Activated CD4-positive, CD25-positive, alpha-beta regulatory T cell treated with anti-CD3 and anti-CD28 coated beads, Interleukin-2, amount 50 U/mL, for 72 hours (primary cell): ENCODE data around the gene INSIG2.
"Not testable (repeated sequence)": the region's sequence is repeated elsewhere in the genome, so short reads cannot be mapped to it uniquely, and the experiment has no call there.

Experiments
- DNase-seq: peaks from one replicate; pipeline ENCODE4 v3.0.0; 2021

The INSIG2 gene

DNA sequence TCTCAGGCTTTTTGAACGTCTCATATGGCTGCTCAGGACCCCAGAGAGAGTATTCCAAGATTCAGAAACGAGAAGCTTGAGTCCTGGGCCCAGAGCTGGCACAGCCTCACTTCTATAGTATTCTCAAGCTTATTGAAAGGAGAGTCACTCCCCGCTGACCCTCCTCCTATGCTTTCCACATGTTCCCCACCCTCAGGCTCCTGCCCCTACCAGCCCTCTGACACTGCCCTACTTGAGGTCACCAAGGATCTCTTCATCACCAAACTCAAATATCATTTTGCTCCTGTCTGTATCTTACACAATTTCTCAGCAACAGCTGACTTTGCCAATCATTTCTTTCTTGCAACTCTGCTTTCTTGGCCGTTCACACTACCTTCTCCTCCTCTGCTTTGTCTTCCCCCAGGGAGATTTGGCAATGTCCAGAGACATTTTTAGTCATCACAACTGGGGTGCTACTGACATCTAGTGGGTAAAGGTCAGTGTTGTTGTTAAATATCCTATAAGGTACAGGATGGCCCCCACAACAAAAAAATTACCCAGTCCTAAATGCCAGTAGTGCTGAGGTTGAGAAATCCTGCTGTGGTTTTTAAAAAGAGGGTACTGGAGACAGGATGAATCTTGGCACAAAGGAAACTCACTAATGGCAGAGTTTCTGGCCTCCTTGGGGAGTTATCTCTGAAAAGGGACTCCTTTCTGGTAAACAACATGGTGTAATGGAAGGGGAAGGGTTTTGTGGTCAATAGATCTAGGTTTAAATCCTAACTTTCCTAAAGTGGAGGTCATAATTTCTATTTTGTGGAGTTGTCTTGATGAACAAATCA lies 26.9 kb upstream of the INSIG2 start:
- DNase-seq: no peak

DNA sequence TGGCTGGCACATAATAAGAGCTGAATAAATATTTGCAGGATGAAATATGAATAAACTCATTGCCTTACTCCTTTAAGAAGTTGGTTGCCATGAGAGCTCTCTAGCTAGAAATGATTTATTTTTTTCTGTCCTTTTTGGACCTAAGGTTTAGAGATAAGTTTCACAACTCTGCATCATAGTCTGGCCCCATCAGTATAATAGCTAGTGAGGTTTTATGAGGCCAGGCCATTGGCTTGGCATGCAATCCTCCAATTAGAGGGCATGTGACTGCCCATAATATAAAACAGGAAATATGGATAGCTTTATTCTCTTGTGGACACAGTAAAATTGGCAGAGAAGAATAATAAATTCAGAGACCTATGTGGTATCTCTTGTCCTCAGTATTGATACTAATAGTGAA lies 26.2 kb upstream of the INSIG2 start:
- no peak for DNase-seq

DNA sequence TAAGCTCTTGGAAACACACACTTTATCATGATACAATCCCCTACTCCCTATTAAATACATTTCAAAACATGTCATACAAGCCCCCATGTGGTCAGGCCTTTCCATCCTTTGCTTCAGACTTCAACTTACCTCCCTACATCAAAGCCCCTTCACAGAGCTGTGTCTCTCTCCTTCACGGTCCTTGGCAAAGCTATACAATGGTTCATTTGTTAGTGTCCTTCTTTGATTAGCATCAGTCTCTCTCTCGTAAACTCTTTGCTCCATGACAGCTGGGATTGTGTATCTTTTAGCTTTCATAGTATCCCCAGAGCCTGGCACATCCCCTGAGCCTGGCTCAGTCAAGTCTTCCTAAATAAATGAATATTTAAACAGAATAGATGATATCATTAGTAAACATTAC lies 25.6 kb upstream of the INSIG2 start:
- no peak for DNase-seq

DNA sequence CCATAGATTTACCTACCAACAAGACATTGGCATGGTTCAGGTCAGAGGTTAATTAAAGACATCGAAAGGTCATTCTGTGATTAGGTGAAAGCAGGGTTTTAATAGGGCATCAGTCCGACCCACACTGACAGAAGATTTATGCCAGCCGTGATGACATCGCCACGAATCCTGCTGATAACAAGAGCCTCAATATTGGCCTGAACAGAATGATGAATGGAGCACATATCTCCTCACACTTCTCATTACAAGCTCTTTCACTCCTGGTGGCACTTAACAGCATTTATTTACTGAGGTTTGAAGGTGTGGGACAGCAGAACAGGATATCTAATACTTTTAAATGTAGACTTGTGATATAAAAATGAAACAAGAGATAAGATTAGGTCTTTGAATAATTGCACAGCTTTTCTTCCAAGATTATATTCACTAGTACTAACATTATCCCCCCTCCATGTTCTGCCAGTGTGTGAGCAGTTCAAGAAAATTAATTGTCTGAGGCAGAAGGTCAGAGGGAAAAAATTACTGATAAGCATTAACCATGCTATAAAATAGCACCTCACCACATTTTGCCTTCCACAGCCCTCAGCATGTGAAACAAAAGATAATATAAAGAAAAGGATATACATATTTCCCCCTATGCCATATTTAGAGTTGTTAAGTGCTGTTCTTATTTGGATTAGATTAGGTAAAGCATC lies 23.1 kb upstream of the INSIG2 start:
- DNase-seq: no peak

DNA sequence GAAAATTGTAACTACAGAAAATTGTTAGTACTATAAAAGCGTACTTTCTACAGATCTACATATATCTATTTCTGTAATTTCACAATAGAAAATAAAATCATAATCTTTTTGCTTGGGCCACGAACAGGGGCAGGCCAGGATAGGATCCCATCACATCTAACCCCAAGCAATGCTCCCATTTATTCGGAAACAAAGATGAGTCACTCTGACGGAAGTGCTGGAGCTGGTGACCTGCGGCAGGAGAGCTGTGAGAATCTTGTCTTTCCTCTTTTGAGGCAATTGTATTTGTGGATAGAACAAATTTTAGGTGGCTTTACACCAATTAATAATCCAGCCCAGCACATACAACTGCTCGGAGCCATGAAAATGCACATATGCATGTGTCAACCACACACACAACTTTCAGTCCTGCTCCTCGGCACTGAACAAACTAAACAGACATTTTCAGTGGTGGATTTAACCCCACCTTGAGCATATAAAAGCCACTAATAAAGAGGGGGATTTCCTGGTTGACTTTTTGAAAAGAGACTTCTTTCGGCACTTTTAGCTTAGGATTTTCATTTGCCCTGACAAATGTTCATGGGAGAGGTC lies 22.3 kb upstream of the INSIG2 start:
- DNase-seq: no peak

DNA sequence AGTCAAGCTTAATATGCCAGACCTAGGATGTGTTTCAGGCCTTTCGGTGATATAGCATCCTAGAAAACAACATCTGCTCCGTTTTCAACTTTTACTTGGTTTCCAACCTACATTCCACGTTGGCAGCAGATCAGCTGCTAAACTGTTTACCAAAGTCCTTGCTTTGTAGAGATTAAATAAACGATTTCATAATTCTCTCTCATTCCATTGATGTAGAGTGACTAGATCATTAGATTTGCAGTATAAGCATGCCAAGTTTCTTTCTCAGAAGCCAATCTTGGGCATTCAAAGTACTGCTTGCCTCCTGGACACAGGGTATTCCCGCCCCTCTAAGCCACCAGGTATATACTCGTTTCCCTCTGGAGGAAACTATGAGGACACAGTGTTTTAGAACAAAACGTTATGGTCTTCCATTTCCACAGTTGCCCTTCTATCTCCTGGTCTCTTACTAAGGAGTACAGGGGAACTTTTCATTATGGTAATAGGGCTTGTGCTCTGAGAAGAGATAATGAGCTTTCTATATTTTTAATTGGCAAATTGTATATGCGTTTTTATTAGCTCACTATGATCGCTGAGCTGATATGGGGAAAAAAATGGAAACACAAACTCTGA lies 10.5 kb upstream of the INSIG2 start:
- DNase-seq: no peak

DNA sequence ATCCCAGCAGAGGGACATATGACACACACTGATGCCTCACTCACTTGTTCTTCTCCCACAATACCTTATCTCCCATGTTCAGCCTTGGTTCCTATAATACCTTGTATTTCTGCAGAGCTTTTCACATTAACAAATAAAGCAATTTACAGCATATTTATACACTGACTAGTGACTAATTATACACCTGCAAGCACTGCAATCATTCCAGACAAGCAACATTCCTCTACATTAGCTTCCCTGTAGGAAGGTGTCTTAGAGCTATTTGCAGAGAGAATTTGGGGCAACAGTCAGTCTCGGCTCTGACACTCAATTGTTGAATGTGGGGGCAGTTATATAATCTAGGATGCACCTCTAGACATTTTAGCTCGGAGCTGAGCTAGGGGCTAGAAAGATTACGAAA lies 9.5 kb upstream of the INSIG2 start:
- no peak for DNase-seq

DNA sequence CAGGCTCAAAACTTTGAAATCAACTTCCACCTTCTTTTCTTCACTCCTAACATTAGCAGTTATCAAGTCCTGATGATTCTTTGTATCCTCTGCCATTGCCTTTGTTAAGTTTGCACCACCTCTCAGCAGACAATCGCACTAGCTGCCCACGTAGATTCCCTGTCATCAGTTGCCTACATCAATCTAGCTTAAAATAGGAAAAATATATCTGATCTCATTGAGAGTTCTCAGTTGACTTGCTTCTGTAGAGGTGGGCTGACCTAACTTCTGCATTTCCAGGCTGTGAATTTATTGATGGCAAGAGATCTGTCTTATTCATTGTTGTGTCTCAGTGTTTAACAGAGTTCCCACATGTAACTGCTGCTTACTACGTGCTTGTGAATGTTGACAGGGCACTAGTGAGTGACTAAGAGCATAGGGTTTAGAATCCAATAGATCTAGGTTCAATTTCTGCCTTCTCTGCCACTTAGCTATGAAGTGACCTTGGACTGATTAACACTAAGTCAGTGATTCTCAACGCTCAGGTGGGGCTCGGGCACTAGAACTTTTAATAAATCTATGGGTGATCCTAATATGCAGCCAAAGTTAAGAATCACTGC lies 3.7 kb upstream of the INSIG2 start:
- no peak for DNase-seq

DNA sequence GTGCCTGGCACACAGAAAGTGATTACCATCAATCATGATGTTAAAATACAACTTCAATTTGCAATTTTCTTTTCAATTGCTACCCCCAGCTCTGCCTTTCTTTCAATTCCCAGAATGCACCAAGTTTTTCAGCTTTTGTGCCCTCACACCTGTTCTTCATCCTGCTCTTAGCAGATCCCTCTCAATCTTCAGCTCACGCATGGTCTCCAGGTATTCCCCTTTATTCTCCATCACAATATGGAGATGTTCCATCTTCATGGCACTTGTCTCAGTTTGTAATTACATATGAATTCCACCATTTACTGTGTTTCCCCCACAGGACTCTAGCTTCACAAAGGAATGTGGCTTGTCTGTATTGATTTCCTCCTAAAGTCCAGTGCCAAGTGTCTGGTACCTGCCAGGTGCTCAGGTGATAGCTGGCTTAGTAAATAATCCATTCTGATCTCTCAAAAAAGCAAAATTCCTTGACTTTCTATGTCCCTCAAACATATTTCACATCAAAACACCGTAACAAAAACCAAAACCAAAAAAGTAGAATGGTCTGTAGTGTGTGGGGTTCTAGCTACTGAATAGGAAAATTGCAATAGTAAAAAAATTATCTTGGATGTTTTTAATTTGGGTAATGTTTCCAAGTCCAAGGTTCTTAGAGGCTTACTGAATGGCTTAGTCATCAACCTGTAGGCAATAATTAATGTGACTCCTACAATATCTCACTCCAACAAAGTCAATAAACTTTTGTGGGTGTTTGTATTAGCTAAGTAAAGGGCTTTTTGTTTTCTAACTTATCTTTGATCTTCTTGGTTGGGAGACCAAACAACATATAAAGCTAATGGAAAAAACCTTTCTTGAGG lies 2.9 kb upstream of the INSIG2 start:
- no peak for DNase-seq

DNA sequence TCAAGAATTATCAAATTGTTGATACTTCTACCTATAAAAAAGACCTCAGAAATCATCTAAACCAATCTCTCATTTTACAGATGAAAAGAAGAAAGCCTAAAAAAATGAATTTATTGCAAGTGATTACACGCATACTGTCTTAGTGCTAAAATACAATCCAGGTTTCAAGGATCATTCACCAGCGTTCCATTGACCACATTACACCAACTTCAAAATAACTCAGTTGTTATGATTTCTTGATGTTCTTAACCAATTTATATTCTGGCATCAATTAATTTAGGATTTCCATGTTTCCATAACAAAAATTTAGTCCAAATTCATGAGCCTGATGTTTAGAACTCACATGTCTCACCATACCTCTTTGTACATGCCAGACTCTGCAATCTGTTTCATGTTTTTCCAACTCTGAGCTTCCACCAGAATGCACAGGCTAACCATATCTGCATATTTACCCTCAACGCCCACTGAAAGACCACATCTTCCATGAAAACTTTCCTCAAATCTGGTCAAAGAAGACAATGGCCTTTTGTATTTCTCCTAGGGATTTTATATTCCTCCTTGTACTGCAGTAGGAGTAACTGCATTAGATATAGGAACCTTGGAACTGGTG lies 2.1 kb upstream of the INSIG2 start:
- no peak for DNase-seq

DNA sequence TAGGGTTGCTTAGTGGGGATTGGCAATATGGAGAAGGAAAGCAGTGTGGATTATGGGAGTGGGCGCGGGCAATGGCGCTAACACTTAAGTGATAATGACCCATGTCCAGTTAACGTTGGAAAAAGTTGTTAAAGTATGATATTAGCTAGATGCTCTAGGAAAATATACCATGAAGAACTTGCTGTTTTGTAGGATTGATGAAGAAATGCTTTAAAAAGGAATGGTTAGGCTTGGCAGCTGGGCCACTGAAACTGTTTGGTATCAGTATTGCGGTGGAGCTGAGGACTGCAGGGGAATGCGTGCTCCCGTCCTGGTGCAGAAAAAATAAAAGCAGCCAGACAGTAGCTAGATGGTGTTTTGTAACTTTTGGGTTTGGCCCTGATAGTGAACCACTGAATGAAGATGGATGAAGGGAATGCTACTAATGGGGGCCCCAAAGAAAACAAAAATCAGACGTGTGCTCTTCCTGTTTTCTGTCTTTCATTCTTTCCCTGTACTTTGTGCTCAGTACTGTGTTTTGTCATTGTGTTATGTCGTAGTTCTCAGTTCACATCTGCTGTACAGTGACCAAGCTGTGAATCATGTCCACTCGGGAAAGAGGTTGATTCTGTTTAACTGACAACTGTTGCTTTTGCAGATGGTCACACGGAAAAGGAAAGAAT lies 999 bp downstream of the INSIG2 start:
- DNase-seq: no peak

DNA sequence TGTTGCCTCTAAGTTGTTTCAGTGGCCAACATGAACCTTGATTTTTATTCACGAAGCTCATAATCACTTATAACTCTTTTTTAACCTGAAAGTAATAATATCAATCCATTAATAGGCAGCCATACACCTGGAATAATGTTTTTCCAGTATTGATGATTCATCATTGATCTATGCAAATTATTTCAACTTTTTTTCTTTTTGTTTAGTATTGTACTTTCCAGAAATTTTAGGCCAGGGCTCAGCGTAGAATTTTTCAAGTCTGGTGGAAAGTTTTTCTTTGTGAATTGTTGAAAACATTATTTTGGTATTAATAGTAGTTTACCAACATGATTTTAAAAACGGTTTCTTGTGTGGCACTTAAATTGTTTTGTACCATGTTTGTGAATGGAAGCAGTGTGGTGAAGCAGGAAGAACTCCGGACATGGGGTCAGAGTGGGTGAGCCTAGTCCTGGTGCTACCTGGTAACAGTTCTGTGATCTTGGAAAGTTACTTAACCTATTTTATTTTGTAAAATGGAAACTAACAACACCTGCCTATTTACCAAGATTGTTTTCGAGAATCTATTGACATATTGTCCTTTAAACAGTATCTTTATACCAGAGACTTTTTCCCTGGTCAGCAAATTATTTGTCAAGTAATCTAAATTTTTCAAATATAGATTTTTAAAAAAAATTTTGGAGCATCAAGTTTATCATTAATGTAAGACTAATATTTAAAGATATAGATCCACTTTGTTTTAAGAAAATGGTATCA lies 2.3 kb downstream of the INSIG2 start:
- DNase-seq: no peak

DNA sequence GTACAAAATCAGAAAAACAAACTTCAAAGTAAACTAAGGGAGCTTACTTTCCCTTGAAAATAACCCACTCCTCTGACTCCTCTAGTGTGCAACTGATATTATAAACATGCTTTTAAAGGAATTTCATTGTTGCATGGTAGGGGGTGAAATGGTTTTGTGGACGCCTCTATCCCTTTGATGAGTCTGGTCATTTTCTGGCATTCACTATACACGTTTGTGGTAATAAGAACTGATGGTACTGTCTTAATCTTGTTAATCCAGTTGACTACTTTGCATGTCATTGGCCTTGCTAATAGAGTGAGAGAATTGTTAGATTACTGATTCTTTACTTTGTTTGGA lies 2.8 kb downstream of the INSIG2 start:
- no peak for DNase-seq

DNA sequence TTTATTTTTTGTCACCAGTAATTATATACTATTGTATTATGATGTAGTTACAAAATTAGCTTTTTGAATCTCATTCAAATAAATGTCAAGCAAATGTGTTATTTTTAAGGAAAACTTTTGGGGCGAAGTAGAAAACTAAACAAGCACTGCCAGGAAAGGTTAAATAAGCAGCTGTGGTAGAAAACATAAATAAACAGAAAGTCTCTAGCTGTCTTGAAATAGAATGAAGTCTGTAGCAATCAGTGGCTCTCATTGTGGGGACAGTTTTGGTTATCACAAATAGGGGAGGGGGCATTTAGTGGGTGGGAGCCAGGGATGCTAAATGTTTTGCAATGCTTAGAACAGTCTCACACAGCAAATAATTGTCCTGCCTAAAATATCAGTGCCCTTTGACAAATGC lies 3.4 kb downstream of the INSIG2 start:
- DNase-seq: no peak

DNA sequence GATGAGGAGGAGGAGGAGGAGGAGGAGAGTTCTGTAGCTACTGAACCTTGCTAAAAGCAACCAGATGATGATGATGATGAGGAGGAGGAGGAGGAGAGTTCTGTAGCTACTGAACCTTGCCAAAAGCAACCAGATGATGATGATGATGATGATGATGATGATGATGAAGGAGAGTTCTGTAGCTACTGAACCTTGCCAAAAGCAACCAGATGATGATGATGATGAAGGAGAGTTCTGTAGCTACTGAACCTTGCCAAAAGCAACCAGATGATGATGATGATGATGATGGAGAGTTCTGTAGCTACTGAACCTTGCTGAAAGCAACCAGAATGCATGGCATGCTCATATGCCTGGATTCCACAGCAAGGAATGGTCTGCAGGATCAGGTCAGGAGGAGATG lies 5.8 kb downstream of the INSIG2 start:
- DNase-seq: not testable (repeated sequence)

DNA sequence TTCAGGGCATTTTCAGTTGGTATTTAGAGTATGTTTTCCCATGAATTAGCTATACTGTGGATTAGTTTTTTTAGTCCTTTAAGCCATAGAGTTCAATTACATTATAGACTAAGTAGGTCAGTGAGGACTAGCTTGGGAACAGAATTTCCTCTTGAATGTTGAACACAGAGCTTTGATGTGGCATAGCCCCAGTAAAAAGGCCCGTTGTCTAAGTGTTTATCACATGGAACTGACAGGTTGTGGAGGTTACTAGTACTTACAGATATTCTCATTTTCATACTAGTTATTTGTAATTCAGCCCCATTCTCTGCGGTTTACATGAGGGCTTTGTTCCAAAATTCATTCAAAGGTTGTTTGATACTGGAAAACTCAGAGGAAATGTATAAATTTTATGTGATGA lies 6.2 kb downstream of the INSIG2 start:
- no peak for DNase-seq

DNA sequence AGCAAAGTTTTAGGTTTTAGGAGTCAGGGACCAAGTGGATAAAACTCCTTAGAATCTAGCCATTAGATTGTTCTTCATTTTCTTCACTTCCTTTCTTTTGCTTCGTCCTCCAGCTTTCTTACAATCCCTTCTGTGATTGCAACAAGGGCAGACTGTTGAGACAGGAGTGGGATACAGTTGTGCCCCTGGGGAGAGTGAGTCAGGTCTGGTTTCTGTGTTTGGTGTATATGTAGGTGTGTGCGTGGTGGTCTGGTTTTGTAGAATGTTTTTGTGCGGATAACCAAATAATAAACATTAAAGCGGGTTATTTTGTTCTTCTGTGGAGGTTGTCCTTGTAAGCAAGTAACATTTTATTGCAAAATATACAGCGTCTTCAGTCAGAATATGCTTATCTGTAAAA lies 7.3 kb downstream of the INSIG2 start:
- DNase-seq: no peak

DNA sequence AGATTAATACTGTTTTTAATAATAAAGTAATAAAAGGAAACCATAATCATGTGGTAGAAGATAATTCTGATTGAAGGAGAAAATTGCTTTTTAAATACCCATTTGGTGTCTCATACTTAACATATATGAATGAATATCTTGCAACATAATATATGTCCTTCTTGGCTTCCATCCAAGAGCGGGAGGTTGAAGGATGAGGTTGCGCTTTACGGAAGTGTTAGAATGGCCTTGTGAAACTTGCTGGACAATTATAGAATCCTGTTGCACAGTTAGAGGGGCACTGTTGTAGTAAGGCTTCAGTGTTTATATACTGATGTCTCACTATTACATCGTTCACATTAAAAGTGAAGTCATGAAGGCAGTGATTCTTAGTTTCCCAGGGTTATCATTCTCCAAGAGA lies 9.4 kb downstream of the INSIG2 start:
- no peak for DNase-seq

DNA sequence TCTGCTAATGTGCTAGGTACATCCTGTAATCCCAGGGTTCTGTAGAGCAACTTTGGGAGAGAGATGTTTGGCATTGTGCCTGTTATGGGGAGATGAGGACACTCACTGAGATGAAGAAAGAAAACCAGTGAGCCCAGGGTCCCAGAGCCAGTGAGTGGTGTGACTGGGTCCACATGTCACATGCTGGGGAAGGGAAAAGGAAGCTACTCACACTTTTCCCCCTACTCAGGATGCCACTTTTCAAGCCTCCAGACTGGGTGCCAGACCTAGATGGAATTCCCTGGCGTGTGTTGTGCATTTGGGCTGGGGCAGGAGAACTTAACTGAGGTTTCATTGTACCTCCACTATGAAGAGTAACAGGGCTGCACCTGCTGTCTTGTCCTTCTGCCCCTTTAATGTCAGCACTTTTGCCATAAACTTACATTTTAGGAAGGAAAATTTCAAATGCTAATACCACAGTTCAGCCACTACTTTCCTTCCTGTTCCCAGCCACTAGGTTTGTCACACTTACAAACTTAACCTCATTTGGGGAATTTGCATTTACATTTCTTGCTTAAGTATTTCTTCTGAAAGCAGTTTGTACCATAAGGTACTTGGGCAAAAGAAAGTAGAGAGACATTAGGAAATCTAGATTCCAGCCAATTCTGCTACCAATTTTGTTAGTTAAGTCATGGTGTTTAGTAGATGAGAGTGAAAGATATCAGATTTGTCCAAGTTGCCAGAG lies 10.2 kb downstream of the INSIG2 start:
- DNase-seq: no peak

DNA sequence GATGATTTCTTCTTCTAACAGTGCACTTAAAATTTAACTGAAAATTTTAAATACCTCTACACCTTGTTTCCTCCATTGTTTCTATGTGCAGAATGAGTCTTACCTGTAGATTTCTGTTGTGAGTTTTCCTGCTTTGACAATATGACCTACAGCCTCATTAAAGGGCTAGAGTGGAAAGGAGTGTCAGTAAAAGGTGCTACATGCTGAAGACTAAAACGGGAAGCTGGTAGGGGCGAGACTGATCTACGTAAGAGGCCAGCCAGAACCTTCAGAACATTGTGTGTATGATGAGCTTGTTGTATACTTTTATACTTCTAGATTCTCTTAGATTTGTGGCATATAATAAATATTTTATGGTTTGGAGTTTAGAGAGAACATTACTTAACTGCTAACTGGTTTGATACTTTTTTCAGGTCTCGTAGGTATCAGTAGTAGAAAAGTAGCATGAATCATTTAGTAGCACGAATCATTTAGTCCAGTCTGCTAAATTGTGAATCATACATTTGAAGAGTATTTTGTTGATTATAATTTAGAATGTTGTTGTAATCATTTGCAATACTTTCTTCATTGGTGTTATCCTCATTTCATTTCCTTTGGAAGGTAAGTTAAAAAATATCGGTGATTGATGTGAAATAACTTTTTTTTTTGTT lies 14.3 kb downstream of the INSIG2 start:
- no peak for DNase-seq
